H1 (cell line): ENCODE results near the gene NPHP4. TPM values are rescaled to one million over a fixed set of nuclear protein-coding genes. Genes with fewer than 3 reads are reported as not detected.

Experiments
- CTCF ChIA-PET: fragments of 300-600 bp; sonication (Branson Sonifier 250); formaldehyde crosslinking; loops from one replicate; lab custom pipeline; 2021; ENCODE audit not compliant: partially characterized antibody; lab: Charles Lee
- POLR2A ChIA-PET: fragments of 300-600 bp; sonication (Branson Sonifier 250); formaldehyde crosslinking; loops from one replicate; lab custom pipeline; 2021; ENCODE audit warnings: inconsistent platforms; ENCODE audit not compliant: partially characterized antibody; lab: Charles Lee
- DNase-seq, 2 experiments: peaks; one replicate each; pipeline versions ENCODE4 v3.0.0 to v3.0.0-alpha.2; 2010 to 2022; ENCODE audit warnings: low spot score in 2 of 2, low read depth in 1 of 2, mixed read lengths in 1 of 2
- FAIRE-seq: peaks from 2 replicates; lab custom pipeline; 2011; peaks lifted over from hg19 to GRCh38; lab: Jason Lieb, UNC
- H2AFZ ChIP-seq: 2 replicates; pipeline ENCODE4 v1.8.1; 2012; ENCODE audit warnings: low read length, inconsistent platforms
- H2AK5ac ChIP-seq: 2 replicates; pipeline ENCODE4 v1.6.1; 2013; ENCODE audit warnings: low read depth, low read length
- H2BK120ac ChIP-seq: replicated peaks from 2 replicates; pipeline ENCODE3; 2013; ENCODE audit warnings: low read depth, low read length, inconsistent platforms
- H2BK12ac ChIP-seq: 2 replicates; pipeline ENCODE4 v1.6.1; 2013; ENCODE audit warnings: low read depth, low read length
- H2BK15ac ChIP-seq: 2 replicates; pipeline ENCODE4 v1.6.1; 2013; ENCODE audit warnings: low read length
- H2BK20ac ChIP-seq: 2 replicates; pipeline ENCODE4 v1.6.1; 2013; ENCODE audit warnings: low read length
- H2BK5ac ChIP-seq: 2 replicates; pipeline ENCODE4 v1.6.1; 2013; ENCODE audit warnings: low read depth, low read length
- H3K14ac ChIP-seq: 2 replicates; pipeline ENCODE4 v1.6.1; 2013; ENCODE audit warnings: inconsistent platforms; ENCODE audit not compliant: insufficient read length
- H3K18ac ChIP-seq: 2 replicates; pipeline ENCODE4 v1.6.1; 2013; ENCODE audit warnings: low read length; ENCODE audit errors: extremely low read depth
- H3K23ac ChIP-seq: 2 replicates; pipeline ENCODE4 v1.6.1; 2013; ENCODE audit warnings: inconsistent platforms; ENCODE audit not compliant: insufficient read length
- H3K23me2 ChIP-seq: 2 replicates; pipeline ENCODE4 v1.6.1; 2013; ENCODE audit warnings: low read depth, low read length
- H3K27ac ChIP-seq: 2 replicates; pipeline ENCODE4 v1.6.1; 2011; ENCODE audit warnings: low read depth, low read length, inconsistent platforms
- H3K27me3 ChIP-seq, 4 experiments: replicated peaks in 1 of 4; 1 replicate in 1 of 4; 2 replicates in 3 of 4; pipeline versions ENCODE4 v1.6.1 to v1.8.1; 2011 to 2013; ENCODE audit warnings: low read length in 3 of 4, mild to moderate bottlenecking in 3 of 4, inconsistent platforms in 2 of 4, mixed read lengths in 2 of 4, moderate library complexity in 1 of 4; ENCODE audit not compliant: control insufficient read depth in 3 of 4, insufficient read depth in 3 of 4; ENCODE audit errors: extremely low read depth in 1 of 4
- H3K36me3 ChIP-seq, 4 experiments: 2 replicates each; pipeline versions ENCODE4 v1.6.1 to v1.8.1; 2011 to 2013; ENCODE audit warnings: mild to moderate bottlenecking in 4 of 4, low read length in 3 of 4, moderate library complexity in 2 of 4, control low read depth in 1 of 4, inconsistent platforms in 1 of 4; ENCODE audit not compliant: insufficient read depth in 4 of 4, control insufficient read depth in 2 of 4
- H3K4ac ChIP-seq: replicated peaks from 2 replicates; pipeline ENCODE3; 2013; ENCODE audit warnings: low read length, low read depth, mixed read lengths, inconsistent platforms; ENCODE audit not compliant: insufficient read length
- H3K4me1 ChIP-seq, 4 experiments: replicated peaks in 1 of 4; 1 replicate in 1 of 4; 2 replicates in 3 of 4; pipeline versions ENCODE4 v1.6.1 to v1.8.1; 2011 to 2013; ENCODE audit warnings: low read length in 3 of 4, inconsistent platforms in 2 of 4, mixed read lengths in 1 of 4; ENCODE audit not compliant: insufficient read depth in 4 of 4, control insufficient read depth in 3 of 4
- H3K4me2 ChIP-seq, 2 experiments: 2 replicates each; pipeline versions ENCODE4 v1.6.1 to v1.8.1; 2011 to 2013; ENCODE audit warnings: low read depth in 2 of 2, low read length in 2 of 2, control low read depth in 1 of 2, inconsistent platforms in 1 of 2, mild to moderate bottlenecking in 1 of 2; ENCODE audit not compliant: insufficient read depth in 1 of 2
- H3K4me3 ChIP-seq, 4 experiments: fragments of 200-600, 300-600 bp in 1 of 4; sonication (generic), shearing (Covaris generic), sonication (Bioruptor Twin) in 1 of 4; 2 replicates each; pipeline versions ENCODE4 v1.5.1 to v1.8.1; 2011 to 2016; ENCODE audit warnings: low read length in 4 of 4, low read depth in 3 of 4, control low read depth in 2 of 4, inconsistent platforms in 2 of 4, mild to moderate bottlenecking in 2 of 4, mixed read lengths in 1 of 4, moderate library complexity in 1 of 4; ENCODE audit not compliant: insufficient read depth in 2 of 4; ENCODE audit errors: extremely low read depth in 1 of 4
- H3K56ac ChIP-seq: replicated peaks from 2 replicates; pipeline ENCODE3; 2013; ENCODE audit warnings: low read depth, mild to moderate bottlenecking, mixed read lengths, low read length, inconsistent platforms; ENCODE audit not compliant: insufficient read length
- H3K79me1 ChIP-seq: 2 replicates; pipeline ENCODE4 v1.6.1; 2013; ENCODE audit warnings: low read depth, low read length, control low read depth
- H3K79me2 ChIP-seq, 2 experiments: 2 replicates each; pipeline versions ENCODE4 v1.6.1 to v1.8.1; 2012 to 2013; ENCODE audit warnings: low read length in 2 of 2, mild to moderate bottlenecking in 2 of 2, inconsistent platforms in 1 of 2; ENCODE audit not compliant: insufficient read depth in 2 of 2, control insufficient read depth in 1 of 2
- H3K9ac ChIP-seq, 4 experiments: replicated peaks in 1 of 4; 1 replicate in 1 of 4; 2 replicates in 3 of 4; pipeline versions ENCODE4 v1.6.1 to v1.8.1; 2011 to 2013; ENCODE audit warnings: low read depth in 3 of 4, low read length in 3 of 4, control low read depth in 2 of 4, mild to moderate bottlenecking in 2 of 4, moderate library complexity in 2 of 4, inconsistent platforms in 1 of 4; ENCODE audit errors: extremely low read depth in 1 of 4
- H3K9me3 ChIP-seq, 2 experiments: 2 replicates each; pipeline versions ENCODE4 v1.6.1 to v1.8.1; 2012 to 2013; ENCODE audit warnings: mild to moderate bottlenecking in 2 of 2, moderate library complexity in 2 of 2, control low read depth in 1 of 2, inconsistent platforms in 1 of 2, low read depth in 1 of 2, low read length in 1 of 2, mixed read lengths in 1 of 2; ENCODE audit not compliant: insufficient read depth in 2 of 2
- H4K20me1 ChIP-seq, 2 experiments: replicated peaks in 1 of 2; 2 replicates each; pipeline versions ENCODE3 to v1.8.1; 2011 to 2013; ENCODE audit warnings: inconsistent platforms in 2 of 2, low read length in 2 of 2, mild to moderate bottlenecking in 1 of 2; ENCODE audit not compliant: insufficient read depth in 2 of 2, control insufficient read depth in 1 of 2
- H4K5ac ChIP-seq: 2 replicates; pipeline ENCODE4 v1.6.1; 2013; ENCODE audit warnings: low read length, low read depth, mixed read lengths, inconsistent platforms; ENCODE audit not compliant: insufficient read length
- H4K8ac ChIP-seq: 2 replicates; pipeline ENCODE4 v1.8.0; 2013; ENCODE audit warnings: mild to moderate bottlenecking, moderate library complexity, low read length, inconsistent platforms; ENCODE audit not compliant: insufficient read depth; ENCODE audit errors: extremely low read depth
- H4K91ac ChIP-seq: replicated peaks from 2 replicates; pipeline ENCODE3; 2013; ENCODE audit warnings: low read length, mixed read lengths, inconsistent platforms; ENCODE audit not compliant: insufficient read length
- EZH2 ChIP-seq: fragments of 200-600 bp; sonication (generic); IDR thresholded peaks from 2 replicates; pipeline ENCODE4 v1.7.1; 2012; ENCODE audit warnings: low read depth, mild to moderate bottlenecking, moderate library complexity, low read length, inconsistent platforms; ENCODE audit not compliant: severe bottlenecking
- JUND ChIP-seq: IDR thresholded peaks from 2 replicates; pipeline ENCODE4 v1.6.1; 2011; ENCODE audit warnings: mild to moderate bottlenecking, improper control_type of control experiment, low read length
- SP2 ChIP-seq: IDR thresholded peaks from 2 replicates; pipeline ENCODE4 v1.6.1; 2012; ENCODE audit warnings: mild to moderate bottlenecking, low read length, inconsistent platforms
- TBP ChIP-seq: IDR thresholded peaks from 2 replicates; pipeline ENCODE4 v1.6.1; 2011; ENCODE audit warnings: low read depth, low read length, improper control_type of control experiment
- WGBS, 2 experiments: shearing (Covaris generic) in 1 of 2; methylation state at CpG; one replicate each; pipeline versions ENCODE4 v1.1.6 to v1.1.7; 2013 to 2015; ENCODE audit warnings: low lambda C conversion rate in 2 of 2, mixed read lengths in 2 of 2, inconsistent platforms in 1 of 2, low coverage in 1 of 2, missing lambda C conversion rate in 1 of 2; ENCODE audit not compliant: insufficient replicate concordance in 2 of 2, insufficient coverage in 1 of 2, insufficient read length in 1 of 2; ENCODE audit errors: extremely low coverage in 1 of 2, missing lambda C conversion rate in 1 of 2; 5-methylcytosine and 5-hydroxymethylcytosine counted together
- polyA plus RNA-seq, 7 experiments: library from polyadenylated mRNA; depleted of rRNA in 3 of 7; stranded (reverse) in 5 of 7; unstranded in 2 of 7; fragments of >200 nt in 5 of 7; fragments of 200-250 nt in 2 of 7; gene quantifications; 1 replicate in 5 of 7; 2 replicates in 1 of 7; 4 replicates in 1 of 7; pipeline versions ENCODE4 v1.2.1 to v1.2.3, GENCODE V29; 2011 to 2013; ENCODE audit warnings: missing spikeins in 2 of 7, mixed read lengths in 2 of 7
- total RNA-seq: library from RNA; stranded (reverse); fragmentation: NEBNext Ultra II Directional; extraction: Animal tissue kit (Norgen Biotek cat#: 25700); gene quantifications from 2 replicates; pipeline ENCODE4 v1.2.1, GENCODE V29; 2021
- TF ChIP-seq, protein P1 (sequence below): IDR thresholded peaks from 2 replicates; pipeline ENCODE4 v1.6.1; 2011; ENCODE audit warnings: low read length, improper control_type of control experiment

NPHP4 gene
- total and polyA plus RNA-seq, 2 of the 8 experiments (the other 6 are each of a cell fraction or from before 2014, with no cell fraction given) = 5.8 to 14.0 TPM

DNA sequence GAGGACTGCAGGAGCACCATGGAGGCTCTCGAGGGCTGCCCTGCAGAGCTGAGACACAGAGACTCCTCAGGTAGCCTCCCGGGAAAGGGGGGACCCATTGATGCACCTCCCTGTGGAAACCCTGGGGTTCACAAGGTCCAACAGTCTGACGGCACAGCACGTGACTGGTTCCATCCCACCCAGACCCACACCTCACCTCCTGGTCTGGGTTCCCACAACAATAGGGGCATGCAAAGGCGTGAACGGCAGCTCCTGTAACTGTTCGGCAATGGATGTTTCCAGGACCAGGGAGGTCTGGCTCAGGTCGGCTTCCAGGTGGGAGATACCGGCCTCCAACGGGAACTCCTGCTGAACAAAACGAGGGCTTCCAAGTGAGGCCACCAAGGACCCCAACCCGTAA is 86.8 kb downstream of the NPHP4 start:
- FAIRE-seq (no peak), DNase-seq (peak in 1 of 2 experiments; percentile 39)
- CTCF ChIA-PET = interaction anchor here (4.1 to 8.8 kb wide), 2 partner anchors 11 to 12 kb away, joined by 24 to 41 read pairs; no protein-coding TSS in a partner anchor
- Histone ChIP-seq H3K9ac (no peak overlapping the region), H3K4me3 (no peak overlapping the region), H3K36me3 (no peaks in the 10 kb centered on the region; a peak in 2 of 8 replicates), H3K79me1 (no peaks in the 10 kb centered on the region; the same call in 1 of the 2 replicates), H3K23ac (no peak overlapping the region), H3K23me2 (no peaks in the 10 kb centered on the region), H3K4ac (no peak overlapping the region), H3K9me3 (no peaks in the 10 kb centered on the region), H2BK12ac (no peak overlapping the region), H2AFZ (no peak overlapping the region), H2BK5ac (0 out of 2 replicates have a peak overlapping the region, but pooled peaks have one; percentile 7), H3K4me1 (peaks cover 0 to 9% (median 3%) of the 10 kb centered on the region in 4 experiments; a peak in 4 of 7 replicates), H3K79me2 (no peaks in the 10 kb centered on the region), H3K14ac (no peak overlapping the region), H4K5ac (no peak overlapping the region), H2BK120ac (no peak overlapping the region), H3K27me3 (no peaks in the 10 kb centered on the region), H3K27ac (no peak overlapping the region), H3K56ac (no peak overlapping the region), H4K91ac (no peak overlapping the region), H3K18ac (no peak overlapping the region), H4K8ac (no peak overlapping the region), H4K20me1 (peaks cover 2 to 3% of the 10 kb centered on the region in 2 experiments), H2BK20ac (no peak overlapping the region), H2AK5ac (no peak overlapping the region), H3K4me2 (no peak overlapping the region), H2BK15ac (no peak overlapping the region)
- POLR2A ChIA-PET = interaction anchor here (2.1 kb wide), 1 partner anchor 8 kb away, joined by 9 read pairs; no protein-coding TSS in a partner anchor
- TF ChIP-seq SP2 (no peak), JUND (no peak), EZH2 (no peak), TBP (no peak)
- TF ChIP-seq, protein P1, sequence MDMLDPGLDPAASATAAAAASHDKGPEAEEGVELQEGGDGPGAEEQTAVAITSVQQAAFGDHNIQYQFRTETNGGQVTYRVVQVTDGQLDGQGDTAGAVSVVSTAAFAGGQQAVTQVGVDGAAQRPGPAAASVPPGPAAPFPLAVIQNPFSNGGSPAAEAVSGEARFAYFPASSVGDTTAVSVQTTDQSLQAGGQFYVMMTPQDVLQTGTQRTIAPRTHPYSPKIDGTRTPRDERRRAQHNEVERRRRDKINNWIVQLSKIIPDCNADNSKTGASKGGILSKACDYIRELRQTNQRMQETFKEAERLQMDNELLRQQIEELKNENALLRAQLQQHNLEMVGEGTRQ = no peak
- 84% methylated on average over 12 of the region's 12 CpGs; no CpG with 5 or more reads in 1 of the 2 experiments for WGBS, 2 experiments
